SK-N-SH (cell line): ENCODE results near the gene POLQ.

Experiments used
- CTCF ChIP-seq: fragments of 200-600 bp; sonication (generic); IDR thresholded peaks from 2 replicates; pipeline ENCODE4 v1.6.1; 2017; ENCODE audit warnings: antibody characterized with exemption, mild to moderate bottlenecking, moderate library complexity
- EP300 ChIP-seq, 2 experiments: IDR thresholded peaks; 2 replicates each; pipeline versions ENCODE4 v1.4.0 to v1.6.1; 2012; ENCODE audit warnings: borderline replicate concordance in 1 of 2, low read depth in 1 of 2, low read length in 1 of 2
- FOXM1 ChIP-seq: IDR thresholded peaks from 2 replicates; pipeline ENCODE4 v1.4.0; 2012; ENCODE audit warnings: low read depth, mild to moderate bottlenecking
- JUND ChIP-seq: IDR thresholded peaks from 2 replicates; pipeline ENCODE4 v1.4.0; 2012
- MAX ChIP-seq: IDR thresholded peaks from 2 replicates; pipeline ENCODE4 v1.4.0; 2012; ENCODE audit warnings: low read depth
- NFIC ChIP-seq: IDR thresholded peaks from 2 replicates; pipeline ENCODE4 v1.4.0; 2012; ENCODE audit warnings: borderline replicate concordance
- PBX3 ChIP-seq: IDR thresholded peaks from 2 replicates; pipeline ENCODE4; 2012
- POLR2AphosphoS5 ChIP-seq: IDR thresholded peaks from 2 replicates; pipeline ENCODE4 v1.6.1; 2012; ENCODE audit warnings: low read depth, low read length
- RAD21 ChIP-seq: IDR thresholded peaks from 2 replicates; pipeline ENCODE4 v1.6.1; 2012; ENCODE audit warnings: mild to moderate bottlenecking, low read length
- RXRA ChIP-seq: IDR thresholded peaks from 2 replicates; pipeline ENCODE4 v1.4.0; 2012; ENCODE audit warnings: low read depth, mild to moderate bottlenecking, borderline replicate concordance
- SIN3A ChIP-seq: IDR thresholded peaks from 2 replicates; pipeline ENCODE4 v1.6.1; 2012; ENCODE audit warnings: low read depth, mild to moderate bottlenecking, low read length, moderate library complexity, borderline replicate concordance
- TEAD4 ChIP-seq: IDR thresholded peaks from 2 replicates; pipeline ENCODE4 v1.4.0; 2012; ENCODE audit warnings: mild to moderate bottlenecking, borderline replicate concordance; ENCODE audit not compliant: insufficient read depth
- USF2 ChIP-seq: fragments of 150-350 bp; IDR thresholded peaks from 2 replicates; pipeline ENCODE4 v1.6.1; 2017; ENCODE audit warnings: antibody characterized with exemption, low read length, low read depth, borderline replicate concordance

GRCh38 chr3:121542924-121543323, 2.9 kb downstream of the POLQ start:
- TF ChIP-seq CTCF (no peak), PBX3 (no peak), EP300 (IDR thresholded peaks at IDR 0.05; ENCODE audit: borderline replicate concordance in 1 of 2, low read depth in 1 of 2, low read length in 1 of 2) (no peak), RAD21 (no peak), MAX (no peak), USF2 (no peak), RXRA (no peak), SIN3A (no peak), TEAD4 (no peak), POLR2AphosphoS5 (no peak), FOXM1 (no peak), JUND (no peak), NFIC (no peak)
